GM23338 (cell line): ENCODE data around the gene FZD7.
A peak's percentile ranks its signal among the peaks of the same experiment; 100 is the strongest.

Experiments
- EZH2 ChIP-seq: fragments of 200-600 bp; sonication (generic); IDR thresholded peaks from one replicate; pipeline ENCODE4 v1.8.0; 2017; ENCODE audit warnings: antibody characterized with exemption, mild to moderate bottlenecking, low read depth; ENCODE audit not compliant: unreplicated experiment
- POLR2AphosphoS5 ChIP-seq: IDR thresholded peaks from 2 replicates; pipeline ENCODE4 v1.6.1; 2016; ENCODE audit warnings: antibody characterized with exemption, low read depth
- TF ChIP-seq, protein P1 (sequence below), 2 experiments: fragments of 200-600 bp in 1 of 2; sonication (generic) in 1 of 2; conservative IDR thresholded peaks; 2 replicates each; pipeline versions ENCODE4 v1.5.1 to v1.6.1; 2016 to 2017; ENCODE audit warnings: antibody characterized with exemption in 2 of 2, low read depth in 2 of 2, mild to moderate bottlenecking in 2 of 2, moderate library complexity in 1 of 2

GRCh38 chr2:202023198-202023903 is 10.3 kb upstream of the FZD7 start:
- peak; percentile 44 for TF ChIP-seq POLR2AphosphoS5
- TF ChIP-seq EZH2: no peak
- TF ChIP-seq, protein P1, sequence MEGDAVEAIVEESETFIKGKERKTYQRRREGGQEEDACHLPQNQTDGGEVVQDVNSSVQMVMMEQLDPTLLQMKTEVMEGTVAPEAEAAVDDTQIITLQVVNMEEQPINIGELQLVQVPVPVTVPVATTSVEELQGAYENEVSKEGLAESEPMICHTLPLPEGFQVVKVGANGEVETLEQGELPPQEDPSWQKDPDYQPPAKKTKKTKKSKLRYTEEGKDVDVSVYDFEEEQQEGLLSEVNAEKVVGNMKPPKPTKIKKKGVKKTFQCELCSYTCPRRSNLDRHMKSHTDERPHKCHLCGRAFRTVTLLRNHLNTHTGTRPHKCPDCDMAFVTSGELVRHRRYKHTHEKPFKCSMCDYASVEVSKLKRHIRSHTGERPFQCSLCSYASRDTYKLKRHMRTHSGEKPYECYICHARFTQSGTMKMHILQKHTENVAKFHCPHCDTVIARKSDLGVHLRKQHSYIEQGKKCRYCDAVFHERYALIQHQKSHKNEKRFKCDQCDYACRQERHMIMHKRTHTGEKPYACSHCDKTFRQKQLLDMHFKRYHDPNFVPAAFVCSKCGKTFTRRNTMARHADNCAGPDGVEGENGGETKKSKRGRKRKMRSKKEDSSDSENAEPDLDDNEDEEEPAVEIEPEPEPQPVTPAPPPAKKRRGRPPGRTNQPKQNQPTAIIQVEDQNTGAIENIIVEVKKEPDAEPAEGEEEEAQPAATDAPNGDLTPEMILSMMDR (conservative IDR thresholded peaks at IDR 0.05; ENCODE audit: low read depth in 2 of 2): no peak
